ENCODE measurements around the gene ATP2C2. TPM values are rescaled to one million over a fixed set of nuclear protein-coding genes. Genes with fewer than 3 reads are reported as not detected.
"Not testable (repeated sequence)": the region's sequence is repeated elsewhere in the genome, so short reads cannot be mapped to it uniquely, and the experiment has no call there.

Gene ATP2C2
- total RNA-seq, 1 donor: not detected

DNA sequence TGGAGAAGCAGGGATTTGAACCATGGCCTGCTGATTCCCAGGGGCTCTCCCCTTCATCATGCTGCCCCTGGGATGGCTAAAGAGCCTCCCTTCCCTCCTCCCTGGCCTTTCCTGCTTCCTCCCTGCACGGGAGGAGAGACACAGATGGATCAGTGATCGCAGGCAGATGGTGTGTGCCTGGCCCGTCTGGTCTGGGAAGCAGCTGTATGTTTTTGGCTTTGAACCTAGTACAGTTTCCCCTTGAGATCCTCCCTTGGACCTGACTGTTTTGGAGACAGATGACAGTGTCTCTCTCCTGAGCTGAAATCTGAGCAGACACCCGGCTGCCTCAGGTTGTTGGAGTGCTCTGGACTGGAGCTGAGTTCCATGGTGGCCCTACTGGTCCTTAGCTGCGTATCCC, 29.0 kb upstream of the ATP2C2 start:
- no peak for DNase-seq (ENCODE audit: insufficient read length, low spot score, missing footprints)
- Histone ChIP-seq H4K20me1 (ENCODE audit: insufficient read depth, low read length) (no peaks in the 10 kb centered on the region), H3K36me3 (ENCODE audit: insufficient read depth, low read length) (no peaks in the 10 kb centered on the region), H3K79me2 (ENCODE audit: insufficient read depth, low read length) (no peaks in the 10 kb centered on the region), H3K4me3 (ENCODE audit: insufficient read depth, low read length) (no peak overlapping the region), H3K27me3 (ENCODE audit: insufficient read depth, low read length) (peaks cover 11% of the 10 kb centered on the region), H3K27ac (ENCODE audit: low read depth, low read length) (no peak overlapping the region), H3K9me3 (ENCODE audit: low read depth, low read length) (no peaks in the 10 kb centered on the region), H2AFZ (ENCODE audit: low read length) (no peak overlapping the region), H3K4me2 (ENCODE audit: insufficient read depth, low read length) (no peak overlapping the region), H3K4me1 (ENCODE audit: insufficient read depth, low read length) (no peaks in the 10 kb centered on the region)
- TF ChIP-seq, protein P1, sequence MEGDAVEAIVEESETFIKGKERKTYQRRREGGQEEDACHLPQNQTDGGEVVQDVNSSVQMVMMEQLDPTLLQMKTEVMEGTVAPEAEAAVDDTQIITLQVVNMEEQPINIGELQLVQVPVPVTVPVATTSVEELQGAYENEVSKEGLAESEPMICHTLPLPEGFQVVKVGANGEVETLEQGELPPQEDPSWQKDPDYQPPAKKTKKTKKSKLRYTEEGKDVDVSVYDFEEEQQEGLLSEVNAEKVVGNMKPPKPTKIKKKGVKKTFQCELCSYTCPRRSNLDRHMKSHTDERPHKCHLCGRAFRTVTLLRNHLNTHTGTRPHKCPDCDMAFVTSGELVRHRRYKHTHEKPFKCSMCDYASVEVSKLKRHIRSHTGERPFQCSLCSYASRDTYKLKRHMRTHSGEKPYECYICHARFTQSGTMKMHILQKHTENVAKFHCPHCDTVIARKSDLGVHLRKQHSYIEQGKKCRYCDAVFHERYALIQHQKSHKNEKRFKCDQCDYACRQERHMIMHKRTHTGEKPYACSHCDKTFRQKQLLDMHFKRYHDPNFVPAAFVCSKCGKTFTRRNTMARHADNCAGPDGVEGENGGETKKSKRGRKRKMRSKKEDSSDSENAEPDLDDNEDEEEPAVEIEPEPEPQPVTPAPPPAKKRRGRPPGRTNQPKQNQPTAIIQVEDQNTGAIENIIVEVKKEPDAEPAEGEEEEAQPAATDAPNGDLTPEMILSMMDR (IDR thresholded peaks at IDR 0.05; ENCODE audit: extremely low read depth, low read depth, low read length): no peak

- Histone ChIP-seq H3K4me3 (ENCODE audit: insufficient read depth, low read length) (no peak overlapping the region), H3K4me1 (ENCODE audit: insufficient read depth, low read length) (no peaks in the 10 kb centered on the region), H3K9me3 (ENCODE audit: low read depth, low read length) (no peaks in the 10 kb centered on the region), H3K79me2 (ENCODE audit: insufficient read depth, low read length) (no peaks in the 10 kb centered on the region), H4K20me1 (ENCODE audit: insufficient read depth, low read length) (no peaks in the 10 kb centered on the region), H3K27me3 (ENCODE audit: insufficient read depth, low read length) (peaks cover 13% of the 10 kb centered on the region), H3K36me3 (ENCODE audit: insufficient read depth, low read length) (no peaks in the 10 kb centered on the region), H2AFZ (ENCODE audit: low read length) (no peak overlapping the region), H3K27ac (ENCODE audit: low read depth, low read length) (no peak overlapping the region), H3K4me2 (ENCODE audit: insufficient read depth, low read length) (no peak overlapping the region)
- DNase-seq (ENCODE audit: insufficient read length, low spot score, missing footprints): no peak
- TF ChIP-seq, protein P1 (IDR thresholded peaks at IDR 0.05; ENCODE audit: extremely low read depth, low read depth, low read length): no peak
Measured at GRCh38 chr16:84339766-84340165, 28.6 kb upstream of the ATP2C2 start.

DNA sequence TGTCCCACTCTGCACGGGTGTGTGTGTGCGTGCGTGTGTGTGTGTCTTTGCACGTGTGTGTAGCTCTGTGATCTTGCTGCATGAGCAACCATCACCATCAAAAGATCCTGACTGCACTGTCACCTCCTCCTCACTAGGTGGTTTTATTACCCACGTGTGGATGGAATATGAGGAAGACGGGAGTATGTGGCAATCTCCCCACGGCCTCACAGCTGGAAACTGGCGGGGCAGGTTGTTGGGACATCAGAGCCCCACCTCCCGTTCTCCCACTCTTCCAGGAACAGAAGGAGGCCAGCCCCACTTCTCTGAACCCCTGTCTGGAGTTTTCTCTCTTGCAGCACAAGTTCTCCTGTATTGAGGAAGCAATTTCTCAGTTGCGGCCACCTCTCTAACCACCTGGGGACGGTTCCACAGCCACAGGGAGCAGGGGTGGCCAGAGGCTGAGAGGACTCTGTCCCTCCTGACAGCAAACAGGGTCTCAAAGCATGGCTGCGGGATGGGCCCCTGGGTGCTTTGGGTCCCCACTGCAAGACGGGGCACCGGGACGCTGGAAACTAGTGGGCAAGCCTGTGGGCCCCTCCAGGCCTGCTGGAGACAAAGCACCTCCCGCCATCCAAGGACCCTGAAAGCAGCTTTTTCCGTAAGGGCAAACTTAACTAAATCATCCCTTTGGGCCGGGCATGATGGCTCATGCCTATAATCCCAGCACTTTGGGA, 27.9 kb upstream of the ATP2C2 start:
- H3K4me1 ChIP-seq (ENCODE audit: insufficient read depth, low read length): no peaks in the 10 kb centered on the region
- H2AFZ ChIP-seq (ENCODE audit: low read length): no peak overlapping the region
- H3K27ac ChIP-seq (ENCODE audit: low read depth, low read length): no peak overlapping the region
- H3K4me2 ChIP-seq (ENCODE audit: insufficient read depth, low read length): no peak overlapping the region
- TF ChIP-seq, protein P1 (IDR thresholded peaks at IDR 0.05; ENCODE audit: extremely low read depth, low read depth, low read length): no peak
- peak; percentile 30 for DNase-seq (ENCODE audit: insufficient read length, low spot score, missing footprints)
- H3K36me3 ChIP-seq (ENCODE audit: insufficient read depth, low read length): no peaks in the 10 kb centered on the region
- H4K20me1 ChIP-seq (ENCODE audit: insufficient read depth, low read length): no peaks in the 10 kb centered on the region
- no peaks in the 10 kb centered on the region for H3K79me2 ChIP-seq (ENCODE audit: insufficient read depth, low read length)
- no peaks in the 10 kb centered on the region for H3K9me3 ChIP-seq (ENCODE audit: low read depth, low read length)
- H3K27me3 ChIP-seq (ENCODE audit: insufficient read depth, low read length): peaks cover 19% of the 10 kb centered on the region
- H3K4me3 ChIP-seq (ENCODE audit: insufficient read depth, low read length): no peak overlapping the region

DNA sequence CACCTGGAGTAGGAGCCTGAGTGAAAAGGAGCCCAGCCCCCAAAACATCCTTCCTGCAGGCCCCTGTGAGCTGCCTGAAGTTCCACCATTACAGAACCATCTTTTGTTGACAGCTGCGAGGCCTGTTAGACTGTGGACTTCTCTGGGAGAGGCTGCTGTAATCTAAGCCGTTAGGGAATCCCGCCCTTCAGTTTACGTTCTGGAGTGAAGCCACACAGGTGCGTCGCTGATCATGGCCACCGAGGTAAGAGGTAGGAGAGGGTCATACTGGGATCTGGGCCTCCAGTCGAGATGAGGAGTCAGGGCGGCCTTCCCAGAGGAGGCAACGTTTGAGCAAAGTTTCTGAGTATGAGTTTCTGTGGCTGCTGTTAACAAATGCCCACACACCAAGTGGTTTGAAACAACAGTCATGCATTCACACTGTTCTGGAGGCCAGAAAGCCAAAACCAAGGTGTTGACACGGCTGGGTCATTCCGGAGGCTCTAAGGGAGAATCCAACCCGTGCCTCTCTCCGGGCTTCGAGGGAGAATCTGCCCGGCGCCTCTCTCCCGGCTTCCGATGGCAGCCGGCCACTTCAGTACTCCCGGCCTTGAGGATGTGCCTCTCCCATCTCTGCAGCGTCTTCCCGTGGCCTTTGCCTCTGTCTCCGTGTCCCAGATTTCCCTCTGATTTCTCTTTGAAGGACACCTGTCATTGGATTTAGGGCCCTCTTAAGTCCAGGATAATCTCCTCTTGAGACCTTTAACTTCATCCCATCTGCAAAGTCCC, 26.6 kb upstream of the ATP2C2 start:
- Histone ChIP-seq H3K36me3 (ENCODE audit: insufficient read depth, low read length) (no peaks in the 10 kb centered on the region), H3K27ac (ENCODE audit: low read depth, low read length) (no peak overlapping the region), H3K4me1 (ENCODE audit: insufficient read depth, low read length) (no peaks in the 10 kb centered on the region), H3K4me3 (ENCODE audit: insufficient read depth, low read length) (no peak overlapping the region), H3K79me2 (ENCODE audit: insufficient read depth, low read length) (no peaks in the 10 kb centered on the region), H4K20me1 (ENCODE audit: insufficient read depth, low read length) (no peaks in the 10 kb centered on the region), H2AFZ (ENCODE audit: low read length) (no peak overlapping the region), H3K9me3 (ENCODE audit: low read depth, low read length) (no peaks in the 10 kb centered on the region), H3K4me2 (ENCODE audit: insufficient read depth, low read length) (no peak overlapping the region), H3K27me3 (ENCODE audit: insufficient read depth, low read length) (peaks cover 24% of the 10 kb centered on the region)
- TF ChIP-seq, protein P1 (IDR thresholded peaks at IDR 0.05; ENCODE audit: extremely low read depth, low read depth, low read length): no peak
- DNase-seq (ENCODE audit: insufficient read length, low spot score, missing footprints): peak; percentile 73

GRCh38 chr16:84343800-84344199, 24.5 kb upstream of the ATP2C2 start:
- not testable (repeated sequence) for H4K20me1 ChIP-seq (ENCODE audit: insufficient read depth, low read length); H3K79me2 ChIP-seq (ENCODE audit: insufficient read depth, low read length); H2AFZ ChIP-seq (ENCODE audit: low read length); H3K4me3 ChIP-seq (ENCODE audit: insufficient read depth, low read length); H3K4me1 ChIP-seq (ENCODE audit: insufficient read depth, low read length); H3K9me3 ChIP-seq (ENCODE audit: low read depth, low read length); H3K27ac ChIP-seq (ENCODE audit: low read depth, low read length); H3K4me2 ChIP-seq (ENCODE audit: insufficient read depth, low read length); DNase-seq (ENCODE audit: insufficient read length, low spot score, missing footprints); H3K36me3 ChIP-seq (ENCODE audit: insufficient read depth, low read length)
- H3K27me3 ChIP-seq (ENCODE audit: insufficient read depth, low read length): peaks cover 25% of the 10 kb centered on the region

Measured in osteoblast (primary cell).